Erythroblast (primary cell): ENCODE measurements around the gene MYO18B.

Experiments
- GATA1 ChIP-seq: IDR thresholded peaks from 2 replicates; pipeline ENCODE4 v1.6.1; 2011; ENCODE audit warnings: low read depth, mild to moderate bottlenecking, control low read depth, low read length, moderate library complexity
- POLR2A ChIP-seq: IDR thresholded peaks from 2 replicates; pipeline ENCODE4 v1.6.1; 2011; ENCODE audit warnings: mild to moderate bottlenecking, low read length

DNA sequence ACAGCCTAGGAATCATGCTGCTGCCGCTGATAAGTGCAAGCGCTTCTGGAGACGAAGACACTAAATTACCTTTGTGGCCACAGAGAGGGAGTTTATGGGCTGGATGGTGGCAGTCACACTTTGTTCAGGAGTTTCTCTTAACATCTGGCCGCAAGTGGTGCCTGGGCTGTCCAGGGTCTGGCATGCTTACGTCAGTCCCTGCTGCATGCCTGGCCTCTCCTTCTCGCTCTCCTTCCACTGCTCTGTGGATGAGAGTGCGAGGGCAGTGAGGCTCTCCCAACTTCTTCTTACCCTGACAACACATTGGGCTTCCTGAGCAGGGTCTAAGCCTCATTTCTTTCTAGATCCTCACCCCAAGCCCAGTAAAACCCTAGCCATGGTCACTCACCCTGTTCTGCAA, 266.6 kb downstream of the MYO18B start:
- TF ChIP-seq GATA1 (no peak), POLR2A (no peak)
